Liver (tissue), 9 donors: ENCODE results near the gene NDC80. TPM values are rescaled to one million over a fixed set of nuclear protein-coding genes. Genes with fewer than 3 reads are reported as not detected.

Source experiments
- DNase-seq: peaks from one replicate; pipeline ENCODE4 v3.0.0-alpha.2; 2017; ENCODE audit warnings: low spot score
- H3K27ac ChIP-seq, 2 donors: one replicate each; pipeline ENCODE4 v1.7.0; 2013; ENCODE audit warnings: inconsistent platforms in 2 of 2, low read length in 2 of 2, control low read depth in 1 of 2, low read depth in 1 of 2, mild to moderate bottlenecking in 1 of 2
- H3K27me3 ChIP-seq, 4 donors: one replicate each; pipeline versions ENCODE4 v1.6.1 to v1.7.0; 2013; ENCODE audit warnings: low read length in 3 of 4, inconsistent platforms in 1 of 4, mild to moderate bottlenecking in 1 of 4, moderate library complexity in 1 of 4; ENCODE audit not compliant: control insufficient read depth in 4 of 4, insufficient read depth in 4 of 4
- H3K36me3 ChIP-seq, 4 donors: one replicate each; pipeline versions ENCODE4 v1.6.1 to v1.7.0; 2013; ENCODE audit warnings: low read length in 3 of 4, mild to moderate bottlenecking in 3 of 4, low read depth in 1 of 4, moderate library complexity in 1 of 4; ENCODE audit not compliant: control insufficient read depth in 4 of 4, insufficient read depth in 3 of 4
- H3K4me1 ChIP-seq, 4 donors: one replicate each; pipeline versions ENCODE4 v1.6.1 to v1.7.0; 2013; ENCODE audit warnings: low read length in 3 of 4, mild to moderate bottlenecking in 3 of 4, moderate library complexity in 1 of 4; ENCODE audit not compliant: control insufficient read depth in 4 of 4, insufficient read depth in 4 of 4
- H3K4me3 ChIP-seq, 3 donors: one replicate each; pipeline versions ENCODE4 v1.6.1 to v1.7.0; 2013; ENCODE audit warnings: low read length in 3 of 3, control low read depth in 1 of 3, low read depth in 1 of 3, mild to moderate bottlenecking in 1 of 3
- H3K9ac ChIP-seq, 2 donors: one replicate each; pipeline ENCODE4 v1.7.0; 2013; ENCODE audit warnings: low read length in 2 of 2, mild to moderate bottlenecking in 2 of 2, moderate library complexity in 2 of 2, control low read depth in 1 of 2, low read depth in 1 of 2
- H3K9me3 ChIP-seq, 4 donors: one replicate each; pipeline versions ENCODE4 v1.6.1 to v1.7.0; 2013; ENCODE audit warnings: low read length in 3 of 4; ENCODE audit not compliant: control insufficient read depth in 4 of 4
- ATF3 ChIP-seq: IDR thresholded peaks from 2 replicates; pipeline ENCODE4 v1.6.1; 2016; ENCODE audit warnings: antibody characterized with exemption
- CTCF ChIP-seq: fragments of 150-350 bp; IDR thresholded peaks from 2 replicates; pipeline ENCODE4 v1.5.1; 2017; ENCODE audit warnings: improper control_type of control experiment, low read depth, low read length; ENCODE audit not compliant: missing input control
- EGR1 ChIP-seq, 2 donors: IDR thresholded peaks; 2 replicates each; pipeline ENCODE4 v1.6.1; 2016 to 2018; ENCODE audit warnings: antibody characterized with exemption in 2 of 2, low read depth in 2 of 2
- FOXA1 ChIP-seq: IDR thresholded peaks from 2 replicates; pipeline ENCODE4 v1.6.1; 2016; ENCODE audit warnings: antibody characterized with exemption
- FOXA2 ChIP-seq: IDR thresholded peaks from 2 replicates; pipeline ENCODE4 v1.6.1; 2016; ENCODE audit warnings: antibody characterized with exemption
- HNF4A ChIP-seq, 2 donors: conservative IDR thresholded peaks; 2 replicates each; pipeline ENCODE4 v1.6.1; 2016; ENCODE audit warnings: antibody characterized with exemption in 2 of 2, mild to moderate bottlenecking in 2 of 2
- HNF4G ChIP-seq: IDR thresholded peaks from 2 replicates; pipeline ENCODE4 v1.6.1; 2016; ENCODE audit warnings: antibody characterized with exemption
- JUND ChIP-seq, 2 donors: IDR thresholded peaks; 2 replicates each; pipeline ENCODE4 v1.6.1; 2016; ENCODE audit warnings: antibody characterized with exemption in 2 of 2
- MAX ChIP-seq: IDR thresholded peaks from 2 replicates; pipeline ENCODE4 v1.6.1; 2016; ENCODE audit warnings: antibody characterized with exemption
- NR2F2 ChIP-seq: IDR thresholded peaks from 2 replicates; pipeline ENCODE4 v1.6.1; 2016; ENCODE audit warnings: antibody characterized with exemption
- RAD21 ChIP-seq, 2 donors: IDR thresholded peaks; 2 replicates each; pipeline ENCODE4 v1.6.1; 2016; ENCODE audit warnings: antibody characterized with exemption in 2 of 2, mild to moderate bottlenecking in 2 of 2
- REST ChIP-seq: IDR thresholded peaks from 2 replicates; pipeline ENCODE4 v1.6.1; 2016; ENCODE audit warnings: antibody characterized with exemption, mild to moderate bottlenecking
- RXRA ChIP-seq, 2 donors: IDR thresholded peaks; 2 replicates each; pipeline ENCODE4 v1.6.1; 2017 to 2018; ENCODE audit warnings: antibody characterized with exemption in 2 of 2, mild to moderate bottlenecking in 1 of 2
- SP1 ChIP-seq: IDR thresholded peaks from 2 replicates; pipeline ENCODE4 v1.6.1; 2018; ENCODE audit warnings: antibody characterized with exemption, mild to moderate bottlenecking
- TAF1 ChIP-seq: conservative IDR thresholded peaks from 2 replicates; pipeline ENCODE4 v1.6.1; 2016; ENCODE audit warnings: antibody characterized with exemption, mild to moderate bottlenecking
- YY1 ChIP-seq: IDR thresholded peaks from 2 replicates; pipeline ENCODE4 v1.6.1; 2016; ENCODE audit warnings: antibody characterized with exemption, mild to moderate bottlenecking
- WGBS: extraction: QIAGEN DNeasy Blood & Tissue Kit; methylation state at CpG from one replicate; pipeline ENCODE4 v1.1.7; 2013; 5-methylcytosine and 5-hydroxymethylcytosine counted together
- polyA plus RNA-seq, 2 donors: library from polyadenylated mRNA; stranded (reverse) in 1 of 2; unstranded in 1 of 2; fragments of 200-250 nt in 1 of 2; fragments of >200 nt in 1 of 2; fragmentation: Nextera tagmentation in 1 of 2; extraction: Ambion mirVana in 1 of 2; gene quantifications; one replicate each; pipeline versions ENCODE4 v1.2.1 to v1.2.3, GENCODE V29; 2013 to 2015
- total RNA-seq, 2 donors: library from RNA; depleted of rRNA; stranded (reverse); fragments of >200 nt; gene quantifications; one replicate each; pipeline ENCODE4 v1.2.3, GENCODE V29; 2014
- TF ChIP-seq, protein P1 (sequence below): IDR thresholded peaks from 2 replicates; pipeline ENCODE4 v1.6.1; 2016; ENCODE audit warnings: antibody characterized with exemption
- donor health status: healthy.
- donor health status: healthy.
- donor health status: healthy.
- donor health status: healthy.
- donor health status: healthy.

NDC80 gene
- total and polyA plus RNA-seq, 4 donors, result 0.08 to 33.8 (median 1.0) TPM

DNA sequence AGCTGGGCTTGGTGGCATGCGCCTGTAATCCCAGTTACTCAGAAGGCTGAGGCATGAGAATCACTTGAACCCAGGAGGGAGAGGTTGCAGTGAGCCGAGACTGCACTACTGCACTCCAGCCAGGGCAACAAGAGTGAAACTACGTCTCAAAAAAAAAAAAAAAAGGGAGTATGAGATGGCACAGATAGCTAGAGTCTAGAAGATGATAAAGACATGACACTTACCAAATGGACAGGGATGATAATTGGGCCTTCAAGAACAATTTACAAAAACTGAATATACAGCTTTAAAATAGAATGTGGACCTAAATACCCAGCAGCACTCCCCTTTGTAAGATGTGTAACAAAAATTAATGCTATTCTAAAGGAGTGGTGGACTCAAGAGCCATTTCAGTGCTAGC lies 2.8 kb upstream of the NDC80 start (continued):
- TF ChIP-seq FOXA2 (no peak), HNF4A (conservative IDR thresholded peaks at IDR 0.05) (no peak)

GRCh38 chr18:2569338-2570207 lies 1.8 kb upstream of the NDC80 start:
- H3K4me1 ChIP-seq, result peaks cover 3 to 17% (median 15%) of the 10 kb centered on the region in 4 donors
- H3K27me3 ChIP-seq, result no peaks in the 10 kb centered on the region
- TF ChIP-seq REST (no peak), HNF4A (conservative IDR thresholded peaks at IDR 0.05) (no peak), SP1 (no peak), YY1 (no peak), MAX (no peak), JUND (IDR thresholded peaks at IDR 0.05) (no peak), CTCF (no peak), RXRA (IDR thresholded peaks at IDR 0.05) (no peak), FOXA2 (no peak), RAD21 (IDR thresholded peaks at IDR 0.05) (no peak)
- TF ChIP-seq, protein P1, sequence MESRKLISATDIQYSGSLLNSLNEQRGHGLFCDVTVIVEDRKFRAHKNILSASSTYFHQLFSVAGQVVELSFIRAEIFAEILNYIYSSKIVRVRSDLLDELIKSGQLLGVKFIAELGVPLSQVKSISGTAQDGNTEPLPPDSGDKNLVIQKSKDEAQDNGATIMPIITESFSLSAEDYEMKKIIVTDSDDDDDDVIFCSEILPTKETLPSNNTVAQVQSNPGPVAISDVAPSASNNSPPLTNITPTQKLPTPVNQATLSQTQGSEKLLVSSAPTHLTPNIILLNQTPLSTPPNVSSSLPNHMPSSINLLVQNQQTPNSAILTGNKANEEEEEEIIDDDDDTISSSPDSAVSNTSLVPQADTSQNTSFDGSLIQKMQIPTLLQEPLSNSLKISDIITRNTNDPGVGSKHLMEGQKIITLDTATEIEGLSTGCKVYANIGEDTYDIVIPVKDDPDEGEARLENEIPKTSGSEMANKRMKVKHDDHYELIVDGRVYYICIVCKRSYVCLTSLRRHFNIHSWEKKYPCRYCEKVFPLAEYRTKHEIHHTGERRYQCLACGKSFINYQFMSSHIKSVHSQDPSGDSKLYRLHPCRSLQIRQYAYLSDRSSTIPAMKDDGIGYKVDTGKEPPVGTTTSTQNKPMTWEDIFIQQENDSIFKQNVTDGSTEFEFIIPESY, result no peak
- WGBS, result 93% methylated on average over 10 of the region's 10 CpGs
- H3K4me3 ChIP-seq, result no peak overlapping the region
- DNase-seq, result no peak
- no peaks in the 10 kb centered on the region for H3K9me3 ChIP-seq
- H3K36me3 ChIP-seq, result peaks cover 0 to 5% (median 0%) of the 10 kb centered on the region in 4 donors
- H3K9ac ChIP-seq, result no peak overlapping the region
- H3K27ac ChIP-seq, result no peak overlapping the region

DNA sequence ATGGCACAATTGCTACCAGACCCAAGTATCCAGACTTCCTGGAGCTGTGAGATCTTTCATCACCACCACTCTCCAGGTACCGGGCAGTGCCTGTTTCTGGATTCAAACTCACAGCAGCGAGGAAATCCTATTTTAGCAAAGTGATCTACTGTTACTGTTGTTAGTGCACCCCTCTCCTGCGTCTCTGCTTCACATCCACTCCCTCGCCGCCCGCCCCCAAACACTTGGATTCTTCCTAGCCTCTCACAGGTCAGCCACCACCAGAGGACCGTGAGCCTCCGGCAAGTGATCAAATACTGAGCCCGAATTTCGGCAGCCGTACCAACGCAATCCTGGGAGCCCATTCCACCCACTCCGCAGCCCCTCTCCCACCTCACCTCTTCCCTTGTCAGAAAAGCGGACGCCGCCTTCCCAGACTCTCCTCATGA lies 571 bp upstream of the NDC80 start:
- peak overlapping the region; percentile 76 to 85 (median 85) for H3K4me3 ChIP-seq
- WGBS, result under 1% methylated on average over 16 of the region's 16 CpGs
- peaks cover 3 to 17% (median 15%) of the 10 kb centered on the region in 4 donors for H3K4me1 ChIP-seq
- TF ChIP-seq SP1, result no peak
- TF ChIP-seq, protein P1, result no peak
- no peak for TF ChIP-seq EGR1 (IDR thresholded peaks at IDR 0.05; ENCODE audit: low read depth in 2 of 2)
- TF ChIP-seq NR2F2, result no peak
- no peak for TF ChIP-seq JUND (IDR thresholded peaks at IDR 0.05)
- TF ChIP-seq RAD21 (IDR thresholded peaks at IDR 0.05), result peak in 1 of 2 donors; percentile 50
- TF ChIP-seq RXRA (IDR thresholded peaks at IDR 0.05), result peak in 1 of 2 donors; percentile 24
- no peak for TF ChIP-seq FOXA2
- TF ChIP-seq TAF1, result no peak
- no peak for TF ChIP-seq HNF4G
- no peak for TF ChIP-seq FOXA1
- TF ChIP-seq HNF4A (conservative IDR thresholded peaks at IDR 0.05), result no peak
- TF ChIP-seq ATF3, result no peak

More for the DNA sequence above, 571 bp upstream of the NDC80 start:
- peak; percentile 76 for DNase-seq
- H3K27me3 ChIP-seq, result no peaks in the 10 kb centered on the region
- H3K27ac ChIP-seq, result peak overlapping the region; percentile 98
- H3K36me3 ChIP-seq, result peaks cover 0 to 5% (median 0%) of the 10 kb centered on the region in 4 donors
- no peaks in the 10 kb centered on the region for H3K9me3 ChIP-seq
- H3K9ac ChIP-seq, result peak overlapping the region; percentile 91 to 94
